ENCODE results near the gene ANTKMT.

The ANTKMT gene

GRCh38 chr16:729768-730665 lies 9.1 kb downstream of the ANTKMT start:
- H3K23ac ChIP-seq (ENCODE audit: low read depth, low read length, poor library complexity): peak overlapping the region; percentile 73
- H3K9me3 ChIP-seq (replicated peaks in 1 of 2; ENCODE audit: control insufficient read depth in 2 of 2, insufficient read depth in 1 of 2, low read depth in 1 of 2, low read length in 2 of 2): no peaks in the 10 kb centered on the region
- H3K18ac ChIP-seq (ENCODE audit: low read length): no peak overlapping the region
- H2AFZ ChIP-seq (ENCODE audit: low read length): no peak overlapping the region
- H2BK12ac ChIP-seq (ENCODE audit: low read length): no peak overlapping the region
- H4K8ac ChIP-seq (ENCODE audit: low read depth, low read length): no peak overlapping the region
- no peak overlapping the region for H3K14ac ChIP-seq (ENCODE audit: low read length)
- H3K27me3 ChIP-seq (ENCODE audit: control insufficient read depth in 3 of 3, insufficient read depth in 3 of 3, low read depth in 1 of 3, low read length in 3 of 3): peaks cover 0 to 16% (median 0%) of the 10 kb centered on the region in 3 experiments
- H3K4me2 ChIP-seq (ENCODE audit: insufficient read depth, low read length, poor library complexity, severe bottlenecking): no peak overlapping the region
- no peak overlapping the region for H4K91ac ChIP-seq (ENCODE audit: low read depth, low read length, poor library complexity)
- H3K4me1 ChIP-seq (ENCODE audit: control insufficient read depth in 2 of 2, insufficient read depth in 1 of 2, low read depth in 1 of 2, low read length in 2 of 2): peaks cover 5 to 11% of the 10 kb centered on the region in 2 donors
- no peak overlapping the region for H3K27ac ChIP-seq (replicated peaks; ENCODE audit: low read length)
- H2BK5ac ChIP-seq (ENCODE audit: low read length): no peak overlapping the region
- H3K9ac ChIP-seq (ENCODE audit: low read depth, low read length, poor library complexity): no peak overlapping the region
- no peak for DNase-seq (ENCODE audit: low spot score)
- no peak overlapping the region for H3K4ac ChIP-seq (ENCODE audit: low read length)
- H3K4me3 ChIP-seq (ENCODE audit: low read length in 2 of 2): no peak overlapping the region
- no CpG with 5 or more reads among the region's 37 CpGs for WGBS, 2 donors (ENCODE audit: extremely low coverage in 2 of 2, insufficient read length in 2 of 2, insufficient replicate concordance in 1 of 2)
- H3K36me3 ChIP-seq (replicated peaks in 1 of 2; ENCODE audit: control insufficient read depth in 2 of 2, insufficient read depth in 2 of 2, low read length in 2 of 2): peaks cover 16 to 36% of the 10 kb centered on the region in 2 donors
- peak overlapping the region; percentile 28 for H2AK5ac ChIP-seq (ENCODE audit: low read depth, low read length)
- H3K79me1 ChIP-seq (ENCODE audit: low read depth, low read length): peaks cover 6% of the 10 kb centered on the region
- H2BK15ac ChIP-seq (ENCODE audit: low read length): no peak overlapping the region
- H2BK120ac ChIP-seq (ENCODE audit: low read depth, low read length): no peak overlapping the region

- Histone ChIP-seq H3K4ac (ENCODE audit: low read length) (no peak overlapping the region), H3K4me1 (ENCODE audit: control insufficient read depth in 2 of 2, insufficient read depth in 1 of 2, low read depth in 1 of 2, low read length in 2 of 2) (peaks cover 5 to 11% of the 10 kb centered on the region in 2 donors), H2BK12ac (ENCODE audit: low read length) (no peak overlapping the region), H3K9me3 (replicated peaks in 1 of 2; ENCODE audit: control insufficient read depth in 2 of 2, insufficient read depth in 1 of 2, low read depth in 1 of 2, low read length in 2 of 2) (no peaks in the 10 kb centered on the region), H3K4me2 (ENCODE audit: insufficient read depth, low read length, poor library complexity, severe bottlenecking) (no peak overlapping the region), H2BK15ac (ENCODE audit: low read length) (no peak overlapping the region), H3K27me3 (ENCODE audit: control insufficient read depth in 3 of 3, insufficient read depth in 3 of 3, low read depth in 1 of 3, low read length in 3 of 3) (peaks cover 0 to 16% (median 0%) of the 10 kb centered on the region in 3 experiments), H3K4me3 (ENCODE audit: low read length in 2 of 2) (no peak overlapping the region), H4K91ac (ENCODE audit: low read depth, low read length, poor library complexity) (no peak overlapping the region), H3K14ac (ENCODE audit: low read length) (no peak overlapping the region), H2AK5ac (ENCODE audit: low read depth, low read length) (peak overlapping the region; percentile 63), H3K79me1 (ENCODE audit: low read depth, low read length) (peaks cover 6% of the 10 kb centered on the region), H2BK5ac (ENCODE audit: low read length) (no peak overlapping the region), H3K36me3 (replicated peaks in 1 of 2; ENCODE audit: control insufficient read depth in 2 of 2, insufficient read depth in 2 of 2, low read length in 2 of 2) (peaks cover 23 to 44% of the 10 kb centered on the region in 2 donors), H3K18ac (ENCODE audit: low read length) (no peak overlapping the region), H4K8ac (ENCODE audit: low read depth, low read length) (no peak overlapping the region), H3K9ac (ENCODE audit: low read depth, low read length, poor library complexity) (no peak overlapping the region), H3K27ac (replicated peaks; ENCODE audit: low read length) (no peak overlapping the region), H3K23ac (ENCODE audit: low read depth, low read length, poor library complexity) (peak overlapping the region; percentile 73), H2BK120ac (ENCODE audit: low read depth, low read length) (no peak overlapping the region), H2AFZ (ENCODE audit: low read length) (no peak overlapping the region)
- no CpG with 5 or more reads among the region's 22 CpGs for WGBS, 2 donors (ENCODE audit: extremely low coverage in 2 of 2, insufficient read length in 2 of 2, insufficient replicate concordance in 1 of 2)
- no peak for DNase-seq (ENCODE audit: low spot score)
Observed at GRCh38 chr16:730666-731509, 9.9 kb downstream of the ANTKMT start.

- Histone ChIP-seq H2BK15ac (ENCODE audit: low read length) (no peak overlapping the region), H3K4me2 (ENCODE audit: insufficient read depth, low read length, poor library complexity, severe bottlenecking) (no peak overlapping the region), H4K91ac (ENCODE audit: low read depth, low read length, poor library complexity) (no peak overlapping the region), H3K18ac (ENCODE audit: low read length) (no peak overlapping the region), H2AK5ac (ENCODE audit: low read depth, low read length) (no peak overlapping the region), H3K23ac (ENCODE audit: low read depth, low read length, poor library complexity) (no peak overlapping the region), H2BK120ac (ENCODE audit: low read depth, low read length) (no peak overlapping the region), H3K4me3 (ENCODE audit: low read length in 2 of 2) (no peak overlapping the region), H4K8ac (ENCODE audit: low read depth, low read length) (no peak overlapping the region), H3K4ac (ENCODE audit: low read length) (no peak overlapping the region), H3K9ac (ENCODE audit: low read depth, low read length, poor library complexity) (no peak overlapping the region), H2BK12ac (ENCODE audit: low read length) (no peak overlapping the region), H3K27ac (replicated peaks; ENCODE audit: low read length) (no peak overlapping the region), H2AFZ (ENCODE audit: low read length) (no peak overlapping the region), H3K36me3 (replicated peaks in 1 of 2; ENCODE audit: control insufficient read depth in 2 of 2, insufficient read depth in 2 of 2, low read length in 2 of 2) (peaks cover 27 to 58% of the 10 kb centered on the region in 2 donors), H3K4me1 (ENCODE audit: control insufficient read depth in 2 of 2, insufficient read depth in 1 of 2, low read depth in 1 of 2, low read length in 2 of 2) (peaks cover 2 to 5% of the 10 kb centered on the region in 2 donors), H2BK5ac (ENCODE audit: low read length) (peak overlapping the region; percentile 5), H3K9me3 (replicated peaks in 1 of 2; ENCODE audit: control insufficient read depth in 2 of 2, insufficient read depth in 1 of 2, low read depth in 1 of 2, low read length in 2 of 2) (no peaks in the 10 kb centered on the region), H3K79me1 (ENCODE audit: low read depth, low read length) (peaks cover 6% of the 10 kb centered on the region), H3K14ac (ENCODE audit: low read length) (no peak overlapping the region), H3K27me3 (ENCODE audit: control insufficient read depth in 3 of 3, insufficient read depth in 3 of 3, low read depth in 1 of 3, low read length in 3 of 3) (peaks cover 0 to 8% (median 0%) of the 10 kb centered on the region in 3 experiments)
- no CpG with 5 or more reads among the region's 12 CpGs for WGBS, 2 donors (ENCODE audit: extremely low coverage in 2 of 2, insufficient read length in 2 of 2, insufficient replicate concordance in 1 of 2)
- DNase-seq (ENCODE audit: low spot score): no peak
Observed at GRCh38 chr16:732332-732731, 11.4 kb downstream of the ANTKMT start.

GRCh38 chr16:732936-733335 lies 12.0 kb downstream of the ANTKMT start:
- Histone ChIP-seq H3K27me3 (ENCODE audit: control insufficient read depth in 3 of 3, insufficient read depth in 3 of 3, low read depth in 1 of 3, low read length in 3 of 3) (peaks cover 0 to 3% (median 0%) of the 10 kb centered on the region in 3 experiments), H3K36me3 (replicated peaks in 1 of 2; ENCODE audit: control insufficient read depth in 2 of 2, insufficient read depth in 2 of 2, low read length in 2 of 2) (peaks cover 32 to 64% of the 10 kb centered on the region in 2 donors), H3K4ac (ENCODE audit: low read length) (no peak overlapping the region), H3K4me3 (ENCODE audit: low read length in 2 of 2) (no peak overlapping the region), H3K9ac (ENCODE audit: low read depth, low read length, poor library complexity) (no peak overlapping the region), H2BK5ac (ENCODE audit: low read length) (no peak overlapping the region), H2BK120ac (ENCODE audit: low read depth, low read length) (no peak overlapping the region), H3K27ac (replicated peaks; ENCODE audit: low read length) (no peak overlapping the region), H3K9me3 (replicated peaks in 1 of 2; ENCODE audit: control insufficient read depth in 2 of 2, insufficient read depth in 1 of 2, low read depth in 1 of 2, low read length in 2 of 2) (no peaks in the 10 kb centered on the region), H3K14ac (ENCODE audit: low read length) (no peak overlapping the region), H2BK12ac (ENCODE audit: low read length) (peak overlapping the region; percentile 22), H3K23ac (ENCODE audit: low read depth, low read length, poor library complexity) (peak overlapping the region; percentile 31), H3K18ac (ENCODE audit: low read length) (no peak overlapping the region), H2AK5ac (ENCODE audit: low read depth, low read length) (no peak overlapping the region), H4K91ac (ENCODE audit: low read depth, low read length, poor library complexity) (no peak overlapping the region), H3K4me2 (ENCODE audit: insufficient read depth, low read length, poor library complexity, severe bottlenecking) (no peak overlapping the region), H3K79me1 (ENCODE audit: low read depth, low read length) (peaks cover 6% of the 10 kb centered on the region), H2BK15ac (ENCODE audit: low read length) (no peak overlapping the region), H3K4me1 (ENCODE audit: control insufficient read depth in 2 of 2, insufficient read depth in 1 of 2, low read depth in 1 of 2, low read length in 2 of 2) (peaks cover 0 to 3% of the 10 kb centered on the region in 2 donors), H4K8ac (ENCODE audit: low read depth, low read length) (no peak overlapping the region), H2AFZ (ENCODE audit: low read length) (no peak overlapping the region)
- DNase-seq (ENCODE audit: low spot score): no peak
- WGBS, 2 donors (ENCODE audit: extremely low coverage in 2 of 2, insufficient read length in 2 of 2, insufficient replicate concordance in 1 of 2): no CpG with 5 or more reads among the region's 13 CpGs
